GM12864 (cell line): ENCODE data around the gene MAJIN.

Source experiments
- DNase-seq: peaks from one replicate; pipeline ENCODE4 v3.0.0-alpha.2; 2011; ENCODE audit warnings: low read depth
- H3K4me3 ChIP-seq: 2 replicates; pipeline ENCODE4 v1.5.1; 2011; ENCODE audit warnings: mild to moderate bottlenecking, low read depth, low read length, control low read depth
- CTCF ChIP-seq: IDR thresholded peaks from 2 replicates; pipeline ENCODE4 v1.5.1; 2011; ENCODE audit warnings: low read depth, mild to moderate bottlenecking, moderate library complexity, low read length, control low read depth, inconsistent platforms; ENCODE audit errors: missing control alignments

Gene MAJIN

GRCh38 chr11:64925536-64926436, 46.1 kb downstream of the MAJIN start:
- H3K4me3 ChIP-seq, result peak overlapping the region; percentile 76; the same call in 1 of the 2 replicates
- no peak for TF ChIP-seq CTCF

GRCh38 chr11:64924910-64925284, 47.0 kb downstream of the MAJIN start:
- H3K4me3 ChIP-seq, result peak overlapping the region; percentile 76
- DNase-seq, result no peak
- TF ChIP-seq CTCF, result no peak

More at GRCh38 chr11:64925536-64926436, 46.1 kb downstream of the MAJIN start:
- DNase-seq, result no peak

DNA sequence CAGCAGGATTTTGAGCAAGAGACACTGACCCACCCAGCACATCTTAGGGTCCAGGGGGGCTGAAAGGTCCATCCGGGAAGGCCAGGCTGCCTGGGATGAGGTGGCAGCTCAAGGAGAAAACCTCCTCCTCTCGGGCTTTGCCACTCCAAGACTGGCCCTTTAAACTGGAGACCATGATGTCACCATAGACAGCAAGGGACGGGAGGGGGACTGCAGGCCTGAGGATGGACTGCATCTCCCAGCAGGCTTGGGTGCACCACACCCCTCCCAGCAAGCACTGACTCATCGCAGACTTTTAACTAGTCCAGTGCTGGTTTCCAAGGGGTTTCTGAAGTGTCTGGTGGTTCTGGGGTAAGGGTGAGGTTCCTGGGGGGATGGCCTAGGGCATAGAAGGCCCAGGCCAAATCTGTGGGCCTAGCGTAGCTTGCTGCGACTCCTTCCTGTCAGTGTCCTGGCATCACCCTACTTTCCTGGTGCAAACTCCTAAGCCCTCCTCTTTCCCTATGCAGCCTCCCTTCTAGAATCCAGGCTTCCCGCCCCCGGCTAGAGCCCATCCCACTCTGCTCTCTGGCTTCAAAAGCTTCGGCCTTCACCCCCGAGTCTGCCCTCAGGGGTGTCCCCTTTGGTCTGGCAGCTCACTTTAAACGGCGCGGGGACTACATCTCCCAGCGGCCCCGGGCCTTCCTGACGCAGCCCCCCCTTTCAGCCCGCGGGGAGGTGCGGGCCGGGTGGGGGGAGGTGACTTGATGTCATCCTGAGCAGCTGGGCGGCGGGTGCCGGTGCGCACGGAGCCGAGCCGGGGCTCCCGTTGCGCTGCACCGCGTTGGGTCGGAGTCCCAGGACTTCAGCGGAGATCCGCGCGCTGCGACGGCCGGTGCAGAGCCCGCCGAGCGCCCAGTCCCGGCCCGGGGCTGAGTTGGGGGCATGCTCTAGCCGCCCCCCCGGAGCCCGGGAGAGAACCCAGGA, 47.7 kb downstream of the MAJIN start, which contains the start of gene PPP2R5B:
TSS of gene PPP2R5B (plus strand) at position 746 of the 966 bp plus-strand sequence. CDS start 1,046 bp downstream, outside the sequence.
- peak; percentile 75 for DNase-seq
- H3K4me3 ChIP-seq, result peak within 1 kb of the TSS; percentile 76
- TF ChIP-seq CTCF, result no peak

- no peak for DNase-seq
- TF ChIP-seq CTCF, result no peak
- H3K4me3 ChIP-seq, result no peak overlapping the region
Measured at GRCh38 chr11:64923151-64923661, 48.7 kb downstream of the MAJIN start.

- DNase-seq, result no peak
- no peak for TF ChIP-seq CTCF
Measured at GRCh38 chr11:64921384-64921783, 50.5 kb downstream of the MAJIN start.

DNA sequence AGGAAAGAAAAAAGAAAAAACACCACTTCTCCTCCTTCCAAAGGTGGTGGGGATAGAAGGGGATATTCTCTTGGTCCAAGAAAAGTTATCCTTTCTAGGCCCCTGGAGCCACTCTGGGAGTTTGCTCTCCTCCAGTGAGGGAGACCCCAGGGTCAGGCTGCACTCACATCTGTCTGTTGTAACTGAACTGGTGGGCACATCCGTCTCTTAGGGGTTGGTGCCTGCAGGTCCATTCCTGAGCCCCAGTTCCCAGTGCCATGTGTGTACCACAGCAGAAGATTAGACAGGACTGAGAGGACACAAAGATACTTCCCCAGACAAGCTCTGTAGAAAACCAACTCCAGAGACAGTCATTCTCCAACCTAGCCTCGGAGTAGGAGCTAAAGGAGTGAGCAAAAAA, 51.8 kb downstream of the MAJIN start:
- TF ChIP-seq CTCF, result no peak
- DNase-seq, result no peak
- H3K4me3 ChIP-seq, result no peak overlapping the region

More at GRCh38 chr11:64921384-64921783, 50.5 kb downstream of the MAJIN start:
- no peak overlapping the region for H3K4me3 ChIP-seq
